ENCODE measurements around the gene SLC22A3.
"Not testable (repeated sequence)": the region's sequence is repeated elsewhere in the genome, so short reads cannot be mapped to it uniquely, and the experiment has no call there.

Gene SLC22A3

GRCh38 chr6:160374836-160375560, 26.8 kb downstream of the SLC22A3 start:
- no peak for DNase-seq

- no peak for DNase-seq
These were observed 27.4 kb downstream of the SLC22A3 start for GRCh38 chr6:160375561-160375949.

GRCh38 chr6:160376445-160376844, 28.3 kb downstream of the SLC22A3 start:
- no peak for DNase-seq

DNA sequence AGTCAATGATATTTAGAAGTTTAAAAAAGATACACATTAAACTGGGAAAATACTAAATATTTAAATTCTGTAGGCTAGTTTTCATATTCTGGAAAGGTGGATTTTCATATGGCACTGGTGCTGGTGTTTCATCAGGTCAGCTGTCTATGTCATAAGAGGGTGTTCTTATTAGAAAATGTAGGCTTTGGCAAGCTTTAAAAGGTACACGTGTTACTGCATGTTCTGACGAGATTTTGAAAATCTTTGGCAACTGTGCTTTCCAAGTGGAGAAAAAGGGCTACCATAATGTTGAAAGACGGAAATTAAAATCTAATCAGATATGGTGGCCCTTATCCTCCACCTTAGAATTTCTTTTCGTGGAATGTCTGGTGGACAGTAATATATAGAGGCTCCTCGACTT, 30.0 kb downstream of the SLC22A3 start:
- DNase-seq = no peak

GRCh38 chr6:160378882-160379281, 30.7 kb downstream of the SLC22A3 start:
- DNase-seq = no peak

GRCh38 chr6:160379466-160379865, 31.3 kb downstream of the SLC22A3 start:
- DNase-seq = no peak

DNA sequence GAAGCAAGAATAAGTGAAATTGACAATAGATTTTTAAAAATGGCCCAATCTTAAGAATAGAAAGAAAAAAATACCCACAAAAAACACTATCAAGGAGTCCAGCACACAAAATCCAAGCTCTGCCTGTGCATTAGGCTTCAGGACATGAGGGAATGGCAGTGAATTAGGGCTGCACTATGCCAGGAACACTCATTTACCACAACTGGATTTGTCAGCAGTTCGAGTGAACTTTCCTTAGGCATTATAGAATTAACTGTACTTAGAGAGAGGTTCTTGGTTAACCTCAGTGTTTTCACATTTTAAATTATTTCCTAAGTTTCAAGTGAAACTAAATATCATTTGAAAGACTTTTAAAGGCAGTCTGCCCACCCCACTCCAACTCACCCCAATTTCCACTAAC, 34.8 kb downstream of the SLC22A3 start:
- no peak for DNase-seq

GRCh38 chr6:160386869-160387530, 38.8 kb downstream of the SLC22A3 start:
- no peak for DNase-seq

GRCh38 chr6:160387916-160388643, 39.9 kb downstream of the SLC22A3 start:
- DNase-seq = no peak

DNA sequence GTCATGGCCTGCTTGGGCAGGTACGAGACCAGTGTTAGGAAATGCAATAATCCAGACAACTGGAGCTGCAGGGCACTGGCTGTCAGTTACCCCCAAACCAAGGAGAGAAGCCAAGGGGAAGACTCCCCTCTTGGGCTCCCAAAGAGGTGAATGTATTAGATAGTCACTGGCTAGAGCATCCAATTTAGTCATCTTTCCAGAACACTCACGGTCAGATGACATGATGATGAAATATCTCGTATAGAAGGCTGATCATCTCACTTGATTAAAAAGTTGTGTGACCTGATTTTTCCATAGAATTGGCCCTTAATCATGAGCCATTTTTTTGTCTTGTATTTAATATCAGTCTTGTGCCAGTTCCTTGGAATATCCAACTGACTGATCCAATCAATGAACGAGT, 40.7 kb downstream of the SLC22A3 start:
- DNase-seq = no peak

GRCh38 chr6:160391419-160392116, 43.4 kb downstream of the SLC22A3 start:
- DNase-seq = no peak

- not testable (repeated sequence) for DNase-seq
These were observed 45.3 kb downstream of the SLC22A3 start for GRCh38 chr6:160393442-160393841.

GRCh38 chr6:160393891-160394653, 45.9 kb downstream of the SLC22A3 start:
- DNase-seq = no peak

DNA sequence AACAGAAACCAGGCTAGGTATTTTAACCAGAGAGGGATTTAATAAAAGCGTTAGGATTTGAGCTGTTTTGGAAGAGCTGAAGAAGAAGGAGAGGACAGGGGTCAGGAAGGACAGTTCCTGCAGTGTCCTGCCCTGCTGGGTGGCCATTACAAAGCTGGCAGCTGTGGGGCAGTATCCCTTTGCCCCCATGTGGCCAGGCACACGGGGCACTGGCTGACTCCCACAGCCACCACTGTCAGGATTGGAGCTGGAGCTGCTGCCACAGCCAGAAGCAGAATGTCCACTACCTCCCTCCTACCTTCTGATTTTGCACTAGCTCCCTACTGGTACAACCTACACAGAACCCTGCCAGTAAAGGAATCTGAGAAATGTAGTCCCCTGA, 46.5 kb downstream of the SLC22A3 start:
- DNase-seq = no peak

GRCh38 chr6:160395187-160395586, 47.0 kb downstream of the SLC22A3 start:
- no peak for DNase-seq

DNA sequence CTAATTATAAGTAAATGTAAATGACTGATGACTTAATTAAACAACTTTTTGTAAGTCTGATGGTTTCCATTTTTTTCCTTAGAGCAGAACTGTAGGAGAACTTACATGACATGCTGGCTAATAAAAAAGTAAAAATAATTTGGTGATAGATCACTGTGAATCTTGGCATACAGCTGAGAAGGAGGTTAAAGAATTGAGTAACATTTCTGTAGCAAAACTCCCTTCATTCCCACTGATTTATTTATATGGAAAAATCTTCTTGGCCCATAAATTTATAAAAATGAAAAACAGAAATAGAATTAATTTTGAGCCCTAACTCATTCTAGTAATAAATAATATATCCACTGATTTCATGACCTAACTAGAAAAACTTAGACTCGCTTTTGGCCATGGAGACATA, 48.1 kb downstream of the SLC22A3 start:
- no peak for DNase-seq

DNA sequence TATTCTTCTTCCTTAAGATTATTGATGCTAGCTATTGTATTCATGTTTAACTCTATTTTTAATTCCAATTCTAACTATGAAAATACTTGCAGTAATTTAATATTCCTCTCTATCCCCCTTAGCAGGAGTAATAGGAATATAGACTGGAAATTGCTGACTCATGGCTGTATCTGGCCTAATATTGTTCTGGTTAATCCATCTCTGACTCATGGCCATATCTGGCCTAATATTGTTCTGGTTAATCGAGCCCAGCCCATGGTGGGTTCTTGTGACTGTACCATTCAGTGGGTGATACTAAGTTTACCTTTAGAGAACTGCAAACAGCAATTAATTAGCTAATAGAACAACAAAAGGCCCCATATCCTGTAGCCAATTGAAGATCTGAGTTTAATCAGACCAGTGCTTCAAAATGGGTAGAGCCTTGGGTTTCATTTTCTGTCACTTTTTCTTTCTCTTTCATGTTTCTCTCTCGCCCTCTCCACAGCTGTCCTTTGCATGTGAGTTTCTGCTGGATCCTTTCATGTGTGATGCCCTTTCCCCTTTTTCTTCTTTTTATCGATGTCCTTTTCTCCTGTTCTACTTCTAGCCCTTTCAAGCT, 50.6 kb downstream of the SLC22A3 start:
- DNase-seq = peak in 1 of 2 donors; percentile 17

- peak in 1 of 2 donors; percentile 31 for DNase-seq
These were observed 52.3 kb downstream of the SLC22A3 start for GRCh38 chr6:160400446-160400845.

- DNase-seq = no peak
These were observed 60.4 kb downstream of the SLC22A3 start for GRCh38 chr6:160408528-160408927.

- no peak for DNase-seq
These were observed 64.8 kb downstream of the SLC22A3 start for GRCh38 chr6:160412993-160413392.

DNA sequence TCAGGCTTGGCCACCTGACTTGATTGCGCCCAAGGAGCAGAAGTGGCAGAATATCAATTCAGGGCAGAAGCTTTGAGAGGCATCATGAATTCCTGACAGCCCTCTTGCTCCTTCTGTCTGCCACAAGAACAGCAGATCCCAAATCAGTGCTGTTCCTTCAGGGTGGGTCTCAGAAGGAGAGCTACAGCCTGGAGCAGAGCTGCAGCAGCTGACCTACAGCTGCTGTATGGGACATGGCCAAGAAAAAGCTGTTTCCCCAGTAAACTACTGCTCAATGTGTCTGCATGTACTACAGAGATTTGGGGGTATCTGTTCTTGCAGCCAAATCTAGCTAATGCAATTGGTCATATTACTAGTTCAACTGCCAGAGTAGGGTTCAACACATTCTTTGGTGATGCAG, 69.0 kb downstream of the SLC22A3 start:
- DNase-seq = no peak

GRCh38 chr6:160417550-160417949, 69.4 kb downstream of the SLC22A3 start:
- DNase-seq = no peak
